GM19239 (cell line): ENCODE data around the gene GNAQ.
"Not testable (repeated sequence)": the region's sequence is repeated elsewhere in the genome, so short reads cannot be mapped to it uniquely, and the experiment has no call there.

Experiments
- DNase-seq: peaks from one replicate; pipeline ENCODE4 v3.0.0; 2011; ENCODE audit warnings: low spot score; ENCODE audit not compliant: insufficient read length
- FAIRE-seq: peaks from 2 replicates; lab custom pipeline; 2011; peaks lifted over from hg19 to GRCh38; lab: Jason Lieb, UNC

Gene GNAQ

GRCh38 chr9:77764894-77765780 lies 266.5 kb downstream of the GNAQ start:
- no peak for FAIRE-seq

GRCh38 chr9:77763566-77763965 lies 268.0 kb downstream of the GNAQ start:
- FAIRE-seq (no peak), DNase-seq (no peak)

More at GRCh38 chr9:77764894-77765780, 266.5 kb downstream of the GNAQ start:
- DNase-seq, result no peak

- not testable (repeated sequence) for DNase-seq, FAIRE-seq
These were observed 270.7 kb downstream of the GNAQ start for GRCh38 chr9:77760919-77761318.

- FAIRE-seq, result no peak
- DNase-seq, result no peak
These were observed 272.2 kb downstream of the GNAQ start for GRCh38 chr9:77759391-77759790.

GRCh38 chr9:77756449-77756848 lies 275.2 kb downstream of the GNAQ start:
- DNase-seq, result no peak
- FAIRE-seq, result no peak

GRCh38 chr9:77753180-77753579 lies 278.4 kb downstream of the GNAQ start:
- FAIRE-seq, result no peak
- DNase-seq, result no peak

- DNase-seq, result no peak
- FAIRE-seq, result no peak
These were observed 279.1 kb downstream of the GNAQ start for GRCh38 chr9:77752554-77752953.

- peak; percentile 21 for FAIRE-seq
- DNase-seq, result no peak
These were observed 280.1 kb downstream of the GNAQ start for GRCh38 chr9:77751341-77752091.

- no peak for FAIRE-seq
- no peak for DNase-seq
These were observed 280.6 kb downstream of the GNAQ start for GRCh38 chr9:77750981-77751340.

GRCh38 chr9:77750284-77750683 lies 281.3 kb downstream of the GNAQ start:
- DNase-seq (no peak), FAIRE-seq (no peak)

- FAIRE-seq (no peak), DNase-seq (no peak)
These were observed 283.3 kb downstream of the GNAQ start for GRCh38 chr9:77748214-77748772.

- DNase-seq (no peak), FAIRE-seq (no peak)
These were observed 284.4 kb downstream of the GNAQ start for GRCh38 chr9:77747163-77747562.

GRCh38 chr9:77744841-77745430 lies 286.7 kb downstream of the GNAQ start:
- FAIRE-seq, result no peak

GRCh38 chr9:77743386-77743785 lies 288.2 kb downstream of the GNAQ start:
- no peak for FAIRE-seq
- no peak for DNase-seq

More at GRCh38 chr9:77744841-77745430, 286.7 kb downstream of the GNAQ start:
- DNase-seq, result no peak

GRCh38 chr9:77738932-77739331 lies 292.7 kb downstream of the GNAQ start:
- no peak for DNase-seq
- no peak for FAIRE-seq

GRCh38 chr9:77735494-77735893 lies 296.1 kb downstream of the GNAQ start:
- DNase-seq (no peak), FAIRE-seq (no peak)

- FAIRE-seq (no peak), DNase-seq (no peak)
These were observed 299.7 kb downstream of the GNAQ start for GRCh38 chr9:77731930-77732329.

- DNase-seq, result no peak
- no peak for FAIRE-seq
These were observed 300.5 kb downstream of the GNAQ start for GRCh38 chr9:77731008-77731698.

GRCh38 chr9:77729177-77729576 lies 302.4 kb downstream of the GNAQ start:
- FAIRE-seq, result no peak

GRCh38 chr9:77726814-77727213 lies 304.8 kb downstream of the GNAQ start:
- DNase-seq (no peak), FAIRE-seq (no peak)

More at GRCh38 chr9:77729177-77729576, 302.4 kb downstream of the GNAQ start:
- DNase-seq, result no peak
